Left cardiac atrium (tissue), 4 donors: ENCODE data around the gene NBPF10. TPM values are rescaled to one million over a fixed set of nuclear protein-coding genes. Genes with fewer than 3 reads are reported as not detected.
"Not testable (repeated sequence)": the region's sequence is repeated elsewhere in the genome, so short reads cannot be mapped to it uniquely, and the experiment has no call there.

ENCODE experiments used
- ATAC-seq, 2 donors: fragments of 200-7000 bp; cut with Tn5 transposase; one replicate each; pipeline ENCODE4 v1.9.1; 2020; ENCODE audit warnings: mild to moderate bottlenecking in 2 of 2, moderate library complexity in 2 of 2
- DNase-seq: peaks from one replicate; pipeline ENCODE4 v3.0.0-alpha.2; 2020
- intact Hi-C, 2 donors: fragments of 100-400 bp; cut with DNase I; formaldehyde crosslinking; loops; one replicate each; pipeline versions ENCODE4 v1.14.1 to v1.15.1; 2022 to 2023
- long read RNA-seq: library from polyadenylated mRNA; unstranded; transcript quantifications from one replicate; pipeline ENCODE4 v2.0.0, GENCODE V29; 2021
- total RNA-seq, 2 donors: library from RNA; stranded (reverse); fragmentation: NEBNext Ultra II Directional; extraction: Animal tissue kit (Norgen Biotek cat#: 25700); gene quantifications; one replicate each; pipeline ENCODE4 v1.2.1, GENCODE V29; 2021
- donor health status: DM: no; HTN: yes; CAD: no.
- donor health status: DM: no; HTN: yes; CAD: no; lungs with severe emphysema.
- donor health status: DM: yes; HTN: yes; CAD: no.
- donor health status: Dilated cardiomyopathy.

NBPF10 gene, protein sequence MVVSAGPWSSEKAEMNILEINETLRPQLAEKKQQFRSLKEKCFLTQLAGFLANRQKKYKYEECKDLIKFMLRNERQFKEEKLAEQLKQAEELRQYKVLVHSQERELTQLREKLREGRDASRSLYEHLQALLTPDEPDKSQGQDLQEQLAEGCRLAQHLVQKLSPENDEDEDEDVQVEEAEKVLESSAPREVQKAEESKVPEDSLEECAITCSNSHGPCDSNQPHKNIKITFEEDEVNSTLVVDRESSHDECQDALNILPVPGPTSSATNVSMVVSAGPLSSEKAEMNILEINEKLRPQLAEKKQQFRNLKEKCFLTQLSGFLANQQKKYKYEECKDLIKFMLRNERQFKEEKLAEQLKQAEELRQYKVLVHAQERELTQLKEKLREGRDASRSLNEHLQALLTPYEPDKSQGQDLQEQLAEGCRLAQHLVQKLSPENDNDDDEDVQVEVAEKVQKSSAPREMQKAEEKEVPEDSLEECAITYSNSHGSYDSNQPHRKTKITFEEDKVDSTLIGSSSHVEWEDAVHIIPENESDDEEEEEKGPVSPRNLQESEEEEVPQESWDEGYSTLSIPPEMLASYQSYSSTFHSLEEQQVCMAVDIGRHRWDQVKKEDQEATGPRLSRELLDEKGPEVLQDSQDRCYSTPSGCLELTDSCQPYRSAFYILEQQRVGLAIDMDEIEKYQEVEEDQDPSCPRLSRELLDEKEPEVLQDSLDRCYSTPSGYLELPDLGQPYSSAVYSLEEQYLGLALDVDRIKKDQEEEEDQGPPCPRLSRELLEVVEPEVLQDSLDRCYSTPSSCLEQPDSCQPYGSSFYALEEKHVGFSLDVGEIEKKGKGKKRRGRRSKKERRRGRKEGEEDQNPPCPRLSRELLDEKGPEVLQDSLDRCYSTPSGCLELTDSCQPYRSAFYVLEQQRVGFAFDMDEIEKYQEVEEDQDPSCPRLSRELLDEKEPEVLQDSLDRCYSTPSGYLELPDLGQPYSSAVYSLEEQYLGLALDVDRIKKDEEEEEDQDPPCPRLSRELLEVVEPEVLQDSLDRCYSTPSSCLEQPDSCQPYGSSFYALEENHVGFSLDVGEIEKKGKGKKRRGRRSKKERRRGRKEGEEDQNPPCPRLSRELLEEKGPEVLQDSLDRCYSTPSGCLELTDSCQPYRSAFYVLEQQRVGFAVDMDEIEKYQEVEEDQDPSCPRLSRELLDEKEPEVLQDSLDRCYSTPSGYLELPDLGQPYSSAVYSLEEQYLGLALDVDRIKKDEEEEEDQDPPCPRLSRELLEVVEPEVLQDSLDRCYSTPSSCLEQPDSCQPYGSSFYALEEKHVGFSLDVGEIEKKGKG (N-terminal part only)
- 1 to 10 TPM; 1.2 to 1.6 TPM for total RNA-seq
- long read RNA-seq, partial matches to known transcripts, result 1 of 2 reads
- long read RNA-seq, other reads (novel, unspliced or antisense), result 1 of 2 reads

GRCh38 chr1:146144465-146144864 lies at the start of gene NBPF10:
Gene NBPF10 (minus strand): TSS chr1:146144804. CDS start chr1:146144769, 35 bp downstream.
- DNase-seq, intact Hi-C loops, ATAC-seq: not testable (repeated sequence)

DNA sequence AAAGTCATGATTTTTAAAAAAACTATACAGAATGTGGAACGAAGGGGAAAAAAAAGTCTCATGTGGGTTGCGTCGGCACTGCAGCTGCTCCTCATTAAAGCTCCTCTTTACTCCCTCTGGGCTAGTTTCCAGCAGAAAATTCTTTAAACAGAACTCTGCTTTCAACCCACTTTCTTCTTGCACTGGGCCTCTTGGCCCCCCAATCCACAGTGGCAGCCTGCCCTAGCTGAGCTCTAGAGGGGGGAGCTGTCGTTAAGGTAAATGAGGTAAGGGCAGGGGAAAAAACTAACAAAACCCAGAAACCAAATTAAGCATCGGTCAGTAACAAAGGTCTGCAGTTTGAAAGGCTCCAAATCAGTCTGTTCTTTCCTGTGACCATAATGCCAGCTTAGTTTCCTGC lies 29.9 kb upstream of the NBPF10 start:
- peak; percentile 14 for DNase-seq
- ATAC-seq, result not testable (repeated sequence)

DNA sequence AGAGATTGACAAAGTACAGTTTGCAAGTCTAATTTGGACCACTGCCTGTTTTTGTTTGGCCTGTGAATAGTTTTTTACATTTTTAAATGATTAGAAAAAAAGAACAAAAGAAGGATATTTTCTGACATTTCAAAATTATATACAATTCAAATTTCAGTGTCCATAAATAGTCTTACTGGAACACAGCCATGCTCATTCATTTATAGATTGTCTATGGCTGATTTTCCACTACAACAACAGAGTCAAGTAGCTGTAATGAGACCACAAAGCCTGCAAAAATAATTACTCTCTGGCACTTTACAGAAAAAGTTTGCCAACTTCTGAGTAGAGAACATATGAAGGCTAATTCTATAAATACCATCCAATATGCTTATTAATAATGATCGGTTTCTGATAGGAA lies 23.1 kb upstream of the NBPF10 start:
- ATAC-seq, DNase-seq, intact Hi-C loops: not testable (repeated sequence)

More for the DNA sequence above, 29.9 kb upstream of the NBPF10 start:
- intact Hi-C loops, result not testable (repeated sequence)

GRCh38 chr1:146167273-146167672 lies 22.7 kb upstream of the NBPF10 start:
- ATAC-seq, intact Hi-C loops, DNase-seq: not testable (repeated sequence)

Other genes starting within 250 kb of the NBPF10 start
- gene ITGA10, start 234.8 kb downstream of the NBPF10 start, total RNA-seq, result 10 to 100 TPM in 1 of 2 donors, 1 to 10 TPM in 1; 2.2 to 13.4 TPM
- 10 to 100 TPM; 19.0 to 20.3 TPM for gene PEX11B, start 226.1 kb downstream of the NBPF10 start, total RNA-seq
- gene RBM8A, start 217.3 kb downstream of the NBPF10 start, total RNA-seq, result 10 to 100 TPM; 67.0 to 99.2 TPM
- gene LIX1L, start 186.8 kb downstream of the NBPF10 start, total RNA-seq, result 10 to 100 TPM; 25.7 to 32.3 TPM
- 1 to 10 TPM in 1 of 2 donors, under 1 TPM in 1; 0.94 to 1.8 TPM for gene ANKRD34A, start 180.2 kb downstream of the NBPF10 start, total RNA-seq
- 10 to 100 TPM; 38.4 to 45.8 TPM for gene POLR3GL, start 180.1 kb downstream of the NBPF10 start, total RNA-seq
- gene TXNIP, start 148.2 kb downstream of the NBPF10 start, total RNA-seq, result 100 to 1,000 TPM; 602 to 909 TPM
- 10 to 100 TPM; 64.5 to 96.1 TPM for gene HJV, start 123.1 kb downstream of the NBPF10 start, total RNA-seq
- gene NOTCH2NLA, start 84.2 kb upstream of the NBPF10 start, total RNA-seq, result 10 to 100 TPM; 13.6 to 18.4 TPM